Activated CD8-positive, alpha-beta memory T cell treated with anti-CD3 and anti-CD28 coated beads, Interleukin-2, amount 50 U/mL, for 1 hour (primary cell): ENCODE measurements around the gene EML4.
"Not testable (repeated sequence)": the region's sequence is repeated elsewhere in the genome, so short reads cannot be mapped to it uniquely, and the experiment has no call there.

Experiments
- DNase-seq: peaks from one replicate; pipeline ENCODE4 v3.0.0-alpha.2; 2020; ENCODE audit errors: extremely low read depth

EML4 gene

DNA sequence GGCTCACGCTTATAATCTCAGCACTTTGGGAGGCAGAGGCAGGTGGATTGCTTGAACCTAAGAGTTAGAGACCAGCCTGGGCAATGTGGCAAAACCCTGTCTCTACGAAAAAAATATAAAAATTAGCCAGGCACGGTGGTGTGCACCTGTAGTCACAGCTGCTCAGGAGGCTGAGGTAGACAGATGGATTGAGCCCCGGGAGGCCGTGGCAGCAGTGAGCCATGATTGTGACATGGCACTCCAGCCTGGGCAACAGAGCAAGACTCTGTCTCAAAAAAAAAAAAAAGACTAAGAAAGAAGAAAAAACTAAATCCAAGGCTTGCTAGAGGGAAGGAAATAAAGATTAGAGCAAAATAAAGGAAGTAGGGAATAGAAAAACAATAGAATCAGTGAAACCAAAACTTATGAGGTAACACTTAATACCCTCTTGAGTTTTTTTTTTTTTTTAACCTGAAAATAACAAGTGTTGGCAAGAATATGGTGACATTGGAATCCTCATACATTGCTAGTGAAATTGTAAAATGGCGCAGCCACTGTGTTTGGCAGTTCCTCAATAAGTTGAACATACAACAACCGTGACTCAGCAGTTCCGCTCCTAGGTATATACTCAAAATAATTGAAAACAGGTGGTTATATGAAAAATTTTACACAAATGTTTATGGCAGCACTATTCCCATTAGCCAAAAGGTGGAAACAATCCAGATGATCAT, 85.2 kb downstream of the EML4 start:
- DNase-seq: no peak

DNA sequence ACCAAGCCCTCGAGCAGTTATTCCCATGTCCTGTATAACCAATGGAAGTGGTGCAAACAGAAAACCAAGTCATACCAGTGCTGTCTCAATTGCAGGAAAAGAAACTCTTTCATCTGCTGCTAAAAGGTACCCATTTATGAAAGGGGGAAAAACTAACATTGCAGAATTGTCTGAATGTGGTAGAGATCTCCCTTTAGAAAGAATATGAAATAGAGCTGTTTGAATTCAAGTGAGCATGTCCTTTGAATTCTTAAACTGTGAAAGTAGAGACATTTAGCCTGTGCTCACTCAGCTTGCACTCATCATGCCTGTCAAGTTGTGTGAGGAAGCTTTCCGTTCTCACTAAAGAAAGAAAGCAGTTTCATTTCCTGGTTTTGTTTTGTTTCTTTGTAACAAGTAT, 87.4 kb downstream of the EML4 start:
- no peak for DNase-seq

- no peak for DNase-seq
These were observed 92.5 kb downstream of the EML4 start for GRCh38 chr2:42261518-42262195.

GRCh38 chr2:42266236-42266635, 97.1 kb downstream of the EML4 start:
- DNase-seq: no peak

DNA sequence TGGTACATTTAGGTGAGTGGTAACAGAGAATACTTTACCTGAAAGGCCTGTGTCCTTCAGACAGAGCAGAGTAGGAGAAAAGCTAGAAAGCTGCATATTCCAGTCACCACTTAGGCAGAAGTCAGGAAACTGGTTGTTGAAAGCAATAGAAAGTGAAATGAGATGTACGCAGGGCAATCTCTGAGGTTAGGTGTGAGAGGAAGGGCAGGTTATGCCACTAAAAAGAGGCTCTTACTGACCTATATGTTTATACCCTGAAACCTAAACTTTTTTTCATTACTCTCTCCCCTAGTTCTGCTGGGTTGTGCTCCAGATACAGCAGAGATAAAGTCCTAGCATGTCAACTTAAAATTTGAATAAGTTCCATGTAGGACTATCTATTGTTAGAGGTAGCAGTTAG, 98.4 kb downstream of the EML4 start:
- DNase-seq: no peak

DNA sequence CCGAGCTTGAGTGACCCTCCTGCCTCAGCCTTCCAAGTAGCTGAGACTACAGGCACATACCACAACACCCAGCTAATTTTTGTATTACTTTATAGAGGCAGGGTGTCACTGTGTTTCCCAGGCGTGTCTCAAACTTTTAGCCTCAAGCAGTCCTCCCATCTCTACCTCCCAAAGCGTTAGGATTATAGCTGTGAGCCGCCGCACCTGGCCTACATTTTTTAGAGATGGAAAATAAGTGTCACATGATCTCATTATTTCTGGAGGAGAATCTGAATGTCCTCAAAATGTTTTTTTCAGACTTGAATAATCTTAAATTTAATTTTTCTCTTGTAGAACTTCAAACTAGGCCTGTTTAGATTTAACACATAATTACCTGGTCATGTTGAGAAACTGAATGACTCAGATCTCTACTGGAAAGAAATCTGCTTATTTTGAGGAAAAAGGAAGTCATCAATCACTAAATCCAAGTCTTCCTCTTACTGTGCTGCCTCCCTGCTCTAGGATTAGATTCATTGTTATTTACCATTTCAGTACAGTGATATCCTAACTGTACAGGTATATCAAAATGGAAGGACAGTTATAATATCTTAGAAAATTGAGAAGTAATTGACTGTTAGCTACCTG, 99.5 kb downstream of the EML4 start:
- DNase-seq: no peak

DNA sequence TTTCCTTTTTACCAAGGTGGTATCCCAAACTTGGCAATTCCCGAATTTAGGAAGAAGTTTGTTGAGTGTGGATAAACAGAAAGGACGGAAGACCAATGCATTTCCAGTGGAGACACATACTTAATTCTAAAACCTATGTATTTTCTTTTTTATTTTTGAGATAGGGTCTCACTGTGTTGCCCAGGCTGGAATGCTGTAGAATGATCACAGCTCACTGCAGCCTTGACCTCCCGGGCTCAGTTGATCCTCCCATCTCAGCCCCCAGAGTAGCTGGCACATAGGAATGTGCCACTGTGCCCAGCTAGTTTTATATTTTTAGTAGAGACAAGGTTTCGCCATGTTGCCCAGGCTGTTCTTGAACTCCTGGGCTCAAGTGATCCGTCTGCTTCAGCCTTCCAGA, 101.6 kb downstream of the EML4 start:
- DNase-seq: no peak

DNA sequence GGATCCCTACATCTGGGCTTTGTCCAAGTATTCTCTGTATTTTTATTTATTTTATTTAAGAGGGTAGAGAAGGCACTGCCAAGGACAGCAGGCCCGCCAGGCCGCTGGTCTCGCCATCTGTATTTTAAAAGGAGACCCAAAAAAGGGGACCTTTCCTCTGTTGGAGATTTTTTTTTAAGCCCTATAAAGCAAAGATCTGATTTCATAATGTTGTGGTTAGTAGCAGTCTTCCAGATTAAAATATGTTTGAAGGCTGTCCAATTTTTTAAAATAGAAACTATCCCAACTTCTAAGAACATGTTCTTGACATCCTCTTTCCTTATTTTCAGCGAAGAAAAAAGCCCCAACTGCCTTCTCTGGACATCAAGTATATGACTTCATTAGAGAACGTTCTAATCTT, 102.1 kb downstream of the EML4 start:
- DNase-seq: not testable (repeated sequence)

GRCh38 chr2:42274863-42275262, 105.7 kb downstream of the EML4 start:
- no peak for DNase-seq

DNA sequence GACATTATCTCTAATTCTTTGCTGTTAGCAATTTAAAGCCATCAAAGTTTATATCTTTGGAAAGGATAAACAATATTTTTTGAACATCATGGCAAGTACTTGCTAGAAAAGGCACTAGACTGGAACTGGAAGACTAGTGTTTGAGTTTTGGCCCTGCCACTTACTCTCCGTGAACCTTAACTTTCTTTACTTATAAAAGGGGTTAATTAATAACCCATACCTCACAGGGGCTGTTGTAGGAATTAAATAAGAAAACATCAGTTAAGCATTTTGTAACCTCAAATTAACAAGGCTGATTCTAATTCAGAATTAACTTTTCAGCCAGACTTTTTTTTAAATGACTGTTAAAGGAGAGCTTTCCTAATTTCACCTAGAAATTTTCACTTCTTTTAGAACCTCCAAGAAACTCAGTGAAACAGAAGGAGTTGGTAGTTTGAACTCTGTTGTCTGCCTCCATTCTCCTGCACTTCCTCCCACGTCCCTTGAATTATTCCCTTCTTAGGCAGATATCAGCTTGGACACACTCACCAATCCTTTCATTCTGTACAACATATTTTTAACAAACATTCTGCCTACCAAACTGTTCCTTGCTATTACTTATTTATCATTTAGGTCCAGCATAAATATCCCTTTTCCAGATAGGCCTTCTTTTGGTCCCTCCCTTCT, 112.4 kb downstream of the EML4 start:
- no peak for DNase-seq

GRCh38 chr2:42284019-42284418, 114.9 kb downstream of the EML4 start:
- DNase-seq: no peak

GRCh38 chr2:42286268-42286946, 117.3 kb downstream of the EML4 start:
- DNase-seq: no peak

GRCh38 chr2:42288811-42289210, 119.7 kb downstream of the EML4 start:
- DNase-seq: no peak

GRCh38 chr2:42289222-42289621, 120.1 kb downstream of the EML4 start:
- DNase-seq: no peak

DNA sequence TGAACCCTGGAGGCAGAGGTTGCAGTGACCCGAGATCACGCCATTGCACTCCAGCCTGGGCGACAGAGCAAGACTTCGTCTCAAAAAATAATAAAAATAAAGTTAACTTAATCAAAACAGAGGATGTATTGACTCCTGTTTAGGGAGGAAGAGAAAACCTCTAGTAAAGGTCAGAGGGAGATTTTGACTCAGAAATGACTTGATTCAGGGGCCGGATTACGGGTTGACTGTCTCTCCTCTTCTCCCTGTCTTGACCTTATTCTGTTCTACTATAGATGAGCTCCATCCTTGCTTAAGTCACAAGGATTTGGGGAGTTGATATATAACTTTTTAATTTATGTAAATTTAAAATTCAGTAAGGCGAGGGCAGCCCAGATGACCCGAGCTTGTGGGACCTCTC, 120.9 kb downstream of the EML4 start:
- DNase-seq: no peak

DNA sequence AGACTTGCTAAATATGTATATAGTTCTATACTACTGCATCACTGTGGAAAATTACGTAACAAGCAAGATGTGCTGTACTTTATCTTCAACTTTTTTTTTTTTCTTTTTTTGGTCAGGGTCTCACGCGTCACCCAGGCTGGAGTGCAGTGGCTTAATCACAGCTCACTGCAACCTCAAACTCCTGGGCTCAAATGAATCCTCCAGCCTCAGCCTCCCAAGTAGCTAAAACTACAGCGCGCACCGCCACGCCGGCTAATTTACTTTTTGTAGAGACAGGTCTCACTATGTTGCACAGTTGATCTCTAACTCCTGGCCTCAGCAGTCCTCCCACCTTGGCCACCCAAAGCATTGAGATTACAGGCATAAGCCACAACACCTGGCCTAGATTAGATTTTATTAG, 123.9 kb downstream of the EML4 start:
- DNase-seq: no peak

GRCh38 chr2:42296226-42296625, 127.1 kb downstream of the EML4 start:
- no peak for DNase-seq

- DNase-seq: no peak
These were observed 128.3 kb downstream of the EML4 start for GRCh38 chr2:42297322-42297936.

DNA sequence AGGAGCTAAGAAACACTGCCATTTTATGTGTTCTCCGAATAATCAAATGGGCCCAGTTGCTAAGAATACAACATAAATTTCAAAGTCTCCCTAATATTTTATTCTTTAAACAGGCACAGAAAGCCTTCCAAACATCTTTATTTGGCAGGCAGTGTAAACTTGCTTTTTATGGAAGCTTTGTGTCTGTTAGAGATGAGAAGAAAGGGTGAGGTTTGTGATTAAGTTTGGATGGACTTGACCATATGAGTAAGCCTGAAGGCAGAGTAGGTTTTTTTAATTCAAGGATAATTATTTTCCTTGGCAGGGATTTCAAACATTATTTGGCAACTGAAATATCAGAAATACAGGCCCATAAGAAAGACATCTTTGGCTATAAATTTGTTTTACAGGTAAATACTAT, 129.0 kb downstream of the EML4 start:
- DNase-seq: no peak

- DNase-seq: no peak
These were observed 130.0 kb downstream of the EML4 start for GRCh38 chr2:42298996-42299754.

DNA sequence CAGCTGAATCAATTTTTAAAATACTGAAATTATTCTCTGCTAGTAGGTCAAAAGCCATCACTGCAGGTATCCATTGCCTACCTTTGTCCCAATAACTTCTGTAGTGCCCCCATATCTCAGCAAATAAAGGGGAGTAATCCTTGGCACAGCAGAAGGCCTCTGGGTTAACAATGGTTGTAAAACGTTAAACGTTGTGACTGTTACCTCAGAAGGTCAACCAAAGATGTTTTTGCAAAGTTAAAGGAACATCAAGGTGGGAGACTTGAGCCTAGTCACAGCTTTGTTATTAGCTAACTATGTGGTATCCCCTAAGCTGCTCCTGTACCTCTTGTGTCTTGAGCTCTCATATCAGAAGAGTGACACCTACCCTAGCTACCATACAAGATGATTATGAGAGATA, 131.4 kb downstream of the EML4 start:
- no peak for DNase-seq
